GM06990 (cell line): ENCODE results near the gene KDM5A.
"Not testable (repeated sequence)": the region's sequence is repeated elsewhere in the genome, so short reads cannot be mapped to it uniquely, and the experiment has no call there.

ENCODE experiments used
- DNase-seq: peaks from one replicate; pipeline ENCODE4 v3.0.0-alpha.2; 2011; ENCODE audit not compliant: insufficient read length; ENCODE audit errors: extremely low read depth
- H3K27me3 ChIP-seq: replicated peaks from 2 replicates; pipeline ENCODE4 v1.6.0; 2011; ENCODE audit warnings: low read length; ENCODE audit not compliant: control insufficient read depth, insufficient read depth
- H3K36me3 ChIP-seq: 2 replicates; pipeline ENCODE4 v1.5.1; 2011; ENCODE audit warnings: low read length; ENCODE audit not compliant: control insufficient read depth, insufficient read depth
- H3K4me3 ChIP-seq: replicated peaks from 2 replicates; pipeline ENCODE4 v1.5.1; 2011; ENCODE audit warnings: low read depth, mild to moderate bottlenecking, control low read depth, low read length
- TF ChIP-seq, protein P1 (sequence below): IDR thresholded peaks from 2 replicates; pipeline ENCODE4 v1.5.1; 2011; ENCODE audit warnings: low read length, control low read depth, mild to moderate bottlenecking, inconsistent platforms; ENCODE audit not compliant: insufficient read depth, poor library complexity, severe bottlenecking

Gene KDM5A

DNA sequence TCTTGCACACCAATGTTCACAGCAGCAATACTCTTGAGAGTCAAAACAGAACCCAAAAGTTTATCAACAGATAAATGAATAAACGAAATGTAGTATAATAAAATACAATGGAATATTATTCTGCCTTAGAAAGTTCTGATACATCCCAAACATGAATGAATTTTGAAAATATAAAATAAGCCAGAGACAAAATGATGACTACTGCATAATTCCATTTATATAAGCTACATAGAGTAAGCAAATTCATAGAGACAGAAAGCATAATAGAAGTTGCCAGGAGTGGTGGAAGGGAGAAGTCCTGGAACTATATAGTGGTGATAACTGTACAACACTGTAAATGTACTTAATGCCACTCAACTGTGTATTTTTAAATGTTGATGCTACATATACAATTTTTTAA is 21.1 kb downstream of the KDM5A start:
- Histone ChIP-seq H3K36me3 (peaks cover 12% of the 10 kb centered on the region), H3K4me3 (no peak overlapping the region), H3K27me3 (no peaks in the 10 kb centered on the region)
- TF ChIP-seq, protein P1, sequence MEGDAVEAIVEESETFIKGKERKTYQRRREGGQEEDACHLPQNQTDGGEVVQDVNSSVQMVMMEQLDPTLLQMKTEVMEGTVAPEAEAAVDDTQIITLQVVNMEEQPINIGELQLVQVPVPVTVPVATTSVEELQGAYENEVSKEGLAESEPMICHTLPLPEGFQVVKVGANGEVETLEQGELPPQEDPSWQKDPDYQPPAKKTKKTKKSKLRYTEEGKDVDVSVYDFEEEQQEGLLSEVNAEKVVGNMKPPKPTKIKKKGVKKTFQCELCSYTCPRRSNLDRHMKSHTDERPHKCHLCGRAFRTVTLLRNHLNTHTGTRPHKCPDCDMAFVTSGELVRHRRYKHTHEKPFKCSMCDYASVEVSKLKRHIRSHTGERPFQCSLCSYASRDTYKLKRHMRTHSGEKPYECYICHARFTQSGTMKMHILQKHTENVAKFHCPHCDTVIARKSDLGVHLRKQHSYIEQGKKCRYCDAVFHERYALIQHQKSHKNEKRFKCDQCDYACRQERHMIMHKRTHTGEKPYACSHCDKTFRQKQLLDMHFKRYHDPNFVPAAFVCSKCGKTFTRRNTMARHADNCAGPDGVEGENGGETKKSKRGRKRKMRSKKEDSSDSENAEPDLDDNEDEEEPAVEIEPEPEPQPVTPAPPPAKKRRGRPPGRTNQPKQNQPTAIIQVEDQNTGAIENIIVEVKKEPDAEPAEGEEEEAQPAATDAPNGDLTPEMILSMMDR: no peak
- no peak for DNase-seq

DNA sequence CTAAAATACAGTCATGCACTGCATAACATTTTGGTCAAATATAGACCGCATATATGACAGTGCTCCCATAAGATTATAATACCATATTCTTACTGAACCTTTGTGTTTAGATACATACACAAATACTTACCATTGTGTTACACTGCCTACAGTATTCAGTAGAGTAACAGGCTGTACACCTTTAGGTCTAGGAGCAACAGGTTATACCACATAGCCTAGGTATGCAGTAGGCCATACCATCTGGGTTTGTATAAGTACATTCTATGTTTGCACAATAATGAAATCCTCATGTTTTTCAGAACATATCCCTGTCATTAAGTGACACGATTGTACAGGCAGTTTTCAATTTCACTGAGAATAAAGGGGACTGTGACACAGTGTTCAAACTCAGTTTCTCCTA is 22.3 kb downstream of the KDM5A start:
- H3K36me3 ChIP-seq: peaks cover 12% of the 10 kb centered on the region
- DNase-seq: no peak

DNA sequence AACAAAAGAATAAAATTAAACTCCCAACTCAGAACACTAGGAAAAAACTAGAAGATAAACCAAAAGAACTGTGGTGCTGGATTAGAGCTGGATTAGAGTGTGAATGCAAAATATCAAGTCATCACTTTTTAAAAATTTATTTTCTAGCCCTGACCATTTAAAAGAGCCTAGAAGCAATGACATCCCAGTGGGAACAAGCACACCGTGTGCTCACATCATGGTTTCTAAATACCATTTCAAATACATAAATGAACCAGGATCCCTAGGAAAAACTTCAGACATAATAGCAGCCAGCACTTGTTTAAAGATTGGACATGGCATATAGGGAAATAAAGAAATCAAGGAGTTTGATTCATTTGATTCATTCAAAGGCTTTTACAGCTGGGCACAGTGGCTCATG is 30.0 kb downstream of the KDM5A start:
- H3K36me3 ChIP-seq: peaks cover 2% of the 10 kb centered on the region
- H3K4me3 ChIP-seq: no peak overlapping the region
- no peaks in the 10 kb centered on the region for H3K27me3 ChIP-seq
- TF ChIP-seq, protein P1: no peak
- DNase-seq: no peak

More for the DNA sequence above, 22.3 kb downstream of the KDM5A start:
- Histone ChIP-seq H3K27me3 (no peaks in the 10 kb centered on the region), H3K4me3 (no peak overlapping the region)
- TF ChIP-seq, protein P1: no peak

DNA sequence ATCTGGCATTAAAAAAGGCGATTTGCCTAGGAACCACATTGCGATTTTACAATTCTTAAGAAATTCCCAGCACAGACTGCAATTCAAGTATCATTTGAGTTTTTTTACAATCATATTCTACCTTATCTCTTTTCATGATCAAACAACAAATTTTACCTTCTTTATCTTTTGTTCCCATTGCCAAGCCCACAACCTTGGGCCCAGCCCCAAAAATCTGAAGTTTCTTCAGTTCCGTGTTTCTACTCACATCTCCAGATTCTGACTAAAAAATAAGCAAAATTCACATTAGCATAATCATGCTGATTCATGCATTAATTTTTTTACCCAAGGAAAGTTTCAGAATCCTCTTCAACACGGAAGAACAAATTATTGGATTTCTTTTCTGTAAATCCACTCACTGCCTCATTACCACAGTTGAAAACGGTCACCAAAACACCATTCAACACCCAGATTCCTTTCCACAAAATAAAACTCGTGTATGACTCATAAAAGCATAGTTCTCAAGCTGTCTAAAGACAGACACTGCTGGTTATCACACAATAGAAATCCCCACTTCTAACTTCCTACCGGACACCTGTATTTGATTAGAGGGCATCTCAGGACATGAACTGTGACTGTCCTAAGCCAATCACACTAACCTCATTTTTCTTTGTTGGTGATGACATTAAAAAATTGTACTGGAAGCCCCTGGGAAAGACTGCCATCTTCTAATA is 32.7 kb downstream of the KDM5A start:
- no peak for DNase-seq
- TF ChIP-seq, protein P1: no peak

DNA sequence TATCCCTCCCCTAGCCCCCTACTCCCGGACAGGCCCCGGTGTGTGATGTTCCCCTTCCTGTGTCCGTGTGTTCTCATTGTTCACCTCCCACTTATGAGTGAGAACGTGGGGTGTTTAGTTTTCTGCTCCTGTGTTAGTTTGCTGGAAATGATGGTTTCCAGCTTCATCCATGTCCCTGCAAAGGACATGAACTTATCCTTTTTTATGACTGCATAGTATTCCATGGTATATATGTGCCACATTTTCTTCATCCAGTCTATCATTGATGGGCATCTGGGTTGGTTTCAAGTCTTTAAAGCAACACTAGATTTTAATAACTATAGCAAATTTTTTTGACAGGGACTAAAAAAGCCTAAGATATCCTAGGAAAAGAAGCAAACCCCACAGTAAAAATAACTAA is 37.9 kb downstream of the KDM5A start:
- not testable (repeated sequence) for H3K4me3 ChIP-seq, H3K36me3 ChIP-seq, DNase-seq, H3K27me3 ChIP-seq

More for the DNA sequence above, 32.7 kb downstream of the KDM5A start:
- no peak overlapping the region for H3K4me3 ChIP-seq
- H3K36me3 ChIP-seq: peaks cover 9% of the 10 kb centered on the region
- H3K27me3 ChIP-seq: no peaks in the 10 kb centered on the region

DNA sequence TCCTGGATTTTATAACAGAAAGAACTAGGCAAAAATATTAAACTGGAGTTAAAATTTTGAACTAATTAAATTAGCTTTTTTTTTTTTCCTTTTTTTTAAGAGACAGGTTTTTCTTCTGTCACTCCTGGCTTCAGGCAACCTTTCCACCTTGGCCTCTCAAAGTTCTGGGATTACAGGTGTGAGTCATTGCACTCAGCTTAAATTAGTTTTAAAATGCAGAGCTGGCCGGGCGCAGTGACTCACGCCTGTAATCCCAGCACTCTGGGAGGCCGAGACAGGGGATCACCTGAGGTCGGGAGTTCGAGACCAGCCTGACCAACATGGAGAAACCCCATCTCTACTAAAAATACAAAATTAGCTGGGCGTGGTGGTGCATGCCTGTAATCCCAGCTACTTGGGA is 39.5 kb downstream of the KDM5A start:
- not testable (repeated sequence) for H3K36me3 ChIP-seq, H3K4me3 ChIP-seq

DNA sequence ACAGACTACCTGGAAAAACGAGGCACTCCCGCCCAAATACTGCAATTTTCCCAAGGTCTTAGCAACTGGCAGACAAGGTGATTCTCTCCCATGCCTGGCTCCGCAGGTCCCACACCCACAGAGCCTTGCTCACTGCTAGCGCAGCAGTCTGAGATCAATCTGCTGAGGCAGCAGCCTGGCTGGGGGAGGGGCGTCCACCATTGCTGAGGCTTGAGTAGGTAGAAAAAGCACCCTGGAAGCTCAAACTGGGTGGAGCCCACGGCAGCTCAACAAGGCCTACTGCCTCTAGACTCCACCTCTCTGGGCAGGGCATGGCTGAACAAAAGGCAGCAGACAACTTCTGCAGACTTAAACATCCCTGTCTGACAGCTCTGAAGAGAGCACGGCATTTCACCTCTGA is 46.1 kb downstream of the KDM5A start:
- H3K4me3 ChIP-seq, H3K36me3 ChIP-seq, DNase-seq, H3K27me3 ChIP-seq: not testable (repeated sequence)

More for the DNA sequence above, 39.5 kb downstream of the KDM5A start:
- not testable (repeated sequence) for H3K27me3 ChIP-seq, DNase-seq
